ENCODE measurements around the gene FEZ2. TPM values are rescaled to one million over a fixed set of nuclear protein-coding genes. Genes with fewer than 3 reads are reported as not detected.

FEZ2 gene
- total RNA-seq, 2 donors from 2014 or later, result 12.7 to 19.1 TPM

DNA sequence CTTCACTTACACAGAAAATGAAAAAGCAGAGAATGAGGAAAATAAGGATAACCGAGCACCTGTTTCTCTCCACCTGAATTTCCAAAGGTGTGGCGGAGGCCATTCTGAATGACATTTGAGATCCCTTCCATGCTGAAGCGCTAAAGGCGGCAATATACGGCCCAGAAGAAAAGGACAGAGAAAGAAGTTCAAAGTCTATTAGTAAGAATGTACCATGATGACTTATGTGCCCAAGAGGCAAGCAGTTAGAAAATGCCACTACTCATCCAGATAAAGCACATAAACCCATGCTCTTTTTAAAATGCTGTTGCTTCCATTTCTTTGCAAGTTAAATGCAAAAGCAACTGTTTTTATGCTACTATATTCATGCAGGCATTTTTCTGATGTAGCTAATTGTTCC is 37.2 kb downstream of the FEZ2 start:
- DNase-seq (no peak), ATAC-seq (no peak)
- intact Hi-C loops (cut with DNase I), result no loop called here
- Histone ChIP-seq H3K27me3 (no peaks in the 10 kb centered on the region), H3K4me3 (no peak overlapping the region), H3K27ac (no peak overlapping the region), H3K36me3 (replicated peaks in 1 of 2; ENCODE audit: insufficient read depth in 1 of 2, low read depth in 2 of 2) (no peaks in the 10 kb centered on the region), H3K4me1 (peaks cover 9% of the 10 kb centered on the region), H3K9me3 (no peaks in the 10 kb centered on the region)
- TF ChIP-seq CTCF (IDR thresholded peaks at IDR 0.05), result no peak
- TF ChIP-seq POLR2A (IDR thresholded peaks at IDR 0.05), result no peak
- 93 to 96% methylated on average over 5 of the region's 5 CpGs for WGBS, 2 donors

DNA sequence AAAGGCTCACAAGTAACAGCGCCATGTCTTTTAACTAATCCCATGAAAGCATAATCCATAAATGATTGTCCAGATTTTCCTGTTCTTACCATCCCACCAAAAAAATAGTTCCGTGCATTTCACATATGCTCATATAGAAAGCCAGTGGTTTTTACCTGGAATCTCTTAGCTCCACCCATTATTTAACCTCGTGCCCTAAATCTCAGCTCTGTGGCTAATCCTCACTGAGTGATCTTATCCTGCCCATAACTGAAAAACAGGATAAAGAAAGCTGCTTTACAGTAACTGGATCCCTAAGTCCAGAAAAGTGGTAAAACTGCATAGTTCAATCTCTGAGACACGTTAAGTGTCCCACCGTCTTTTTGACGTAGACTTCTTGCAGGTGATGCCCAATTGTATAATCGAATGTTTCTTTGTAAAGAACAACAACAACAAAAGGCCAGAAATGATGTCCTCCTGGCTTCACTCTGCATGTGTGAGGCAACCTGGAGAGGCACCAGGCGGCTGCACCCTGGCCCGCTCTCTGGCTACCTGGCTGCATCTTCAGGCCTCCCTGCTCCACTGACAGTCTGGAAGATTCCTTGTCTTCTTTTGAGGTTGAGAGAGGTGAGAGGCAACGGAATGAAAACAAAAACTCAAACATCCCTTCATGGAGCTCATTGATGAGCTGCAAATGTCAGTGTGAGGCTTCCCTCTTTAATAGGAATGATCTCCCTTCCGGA is 38.6 kb downstream of the FEZ2 start:
- H3K4me1 ChIP-seq, result peaks cover 9% of the 10 kb centered on the region
- H3K36me3 ChIP-seq (replicated peaks in 1 of 2; ENCODE audit: insufficient read depth in 1 of 2, low read depth in 2 of 2), result peaks cover 0 to 2% of the 10 kb centered on the region in 2 donors
- no peak for ATAC-seq
- no peaks in the 10 kb centered on the region for H3K9me3 ChIP-seq
- DNase-seq, result no peak
- no peak for TF ChIP-seq CTCF (IDR thresholded peaks at IDR 0.05)
- no peak for TF ChIP-seq POLR2A (IDR thresholded peaks at IDR 0.05)
- no peaks in the 10 kb centered on the region for H3K27me3 ChIP-seq
- intact Hi-C loops (cut with DNase I), result no loop called here
- no peak overlapping the region for H3K4me3 ChIP-seq
- WGBS, 2 donors, result 90% methylated on average over 11 of the region's 11 CpGs
- H3K27ac ChIP-seq, result no peak overlapping the region

DNA sequence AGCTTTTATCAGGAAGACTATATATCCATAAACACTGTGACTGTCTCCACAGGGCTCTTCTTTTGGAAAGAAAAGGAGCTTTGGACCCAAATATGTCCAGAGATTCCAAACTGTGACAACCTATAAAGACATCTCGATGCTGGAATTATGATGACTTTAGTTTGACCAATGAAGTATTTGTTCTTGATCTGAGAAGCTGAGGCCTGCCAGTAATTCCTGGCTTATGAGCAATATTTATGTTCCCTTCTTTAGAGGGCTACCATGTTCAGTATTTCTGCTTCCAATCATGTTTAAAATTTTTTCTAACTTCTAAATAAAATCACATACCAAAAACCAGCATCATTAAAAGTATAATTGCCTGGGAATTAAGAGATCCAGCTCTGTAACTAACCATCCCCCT is 41.1 kb downstream of the FEZ2 start:
- DNase-seq (no peak), ATAC-seq (no peak)
- H3K4me3 ChIP-seq, result no peak overlapping the region
- no peaks in the 10 kb centered on the region for H3K9me3 ChIP-seq
- peaks cover 0 to 4% of the 10 kb centered on the region in 2 donors for H3K36me3 ChIP-seq (replicated peaks in 1 of 2; ENCODE audit: insufficient read depth in 1 of 2, low read depth in 2 of 2)
- no peaks in the 10 kb centered on the region for H3K4me1 ChIP-seq
- TF ChIP-seq CTCF (IDR thresholded peaks at IDR 0.05), result no peak
- no peak for TF ChIP-seq POLR2A (IDR thresholded peaks at IDR 0.05)
- H3K27ac ChIP-seq, result no peak overlapping the region
- intact Hi-C loops (cut with DNase I), result no loop called here
- H3K27me3 ChIP-seq, result no peaks in the 10 kb centered on the region
- WGBS, 2 donors, result 88% methylated on average over 1 of the region's 1 CpG

GRCh38 chr2:36555789-36556188 is 42.2 kb downstream of the FEZ2 start:
- no peak for ATAC-seq
- DNase-seq, result no peak
- no peak overlapping the region for H3K4me3 ChIP-seq
- TF ChIP-seq POLR2A (IDR thresholded peaks at IDR 0.05) (no peak), CTCF (IDR thresholded peaks at IDR 0.05) (no peak)
- H3K27me3 ChIP-seq, result no peaks in the 10 kb centered on the region
- intact Hi-C loops (cut with DNase I), result no loop called here
- H3K27ac ChIP-seq, result no peak overlapping the region
- WGBS, 2 donors, result 94 to 96% methylated on average over 3 of the region's 3 CpGs
- no peaks in the 10 kb centered on the region for H3K9me3 ChIP-seq
- no peaks in the 10 kb centered on the region for H3K4me1 ChIP-seq
- H3K36me3 ChIP-seq (replicated peaks in 1 of 2; ENCODE audit: insufficient read depth in 1 of 2, low read depth in 2 of 2), result peaks cover 0 to 8% of the 10 kb centered on the region in 2 donors

DNA sequence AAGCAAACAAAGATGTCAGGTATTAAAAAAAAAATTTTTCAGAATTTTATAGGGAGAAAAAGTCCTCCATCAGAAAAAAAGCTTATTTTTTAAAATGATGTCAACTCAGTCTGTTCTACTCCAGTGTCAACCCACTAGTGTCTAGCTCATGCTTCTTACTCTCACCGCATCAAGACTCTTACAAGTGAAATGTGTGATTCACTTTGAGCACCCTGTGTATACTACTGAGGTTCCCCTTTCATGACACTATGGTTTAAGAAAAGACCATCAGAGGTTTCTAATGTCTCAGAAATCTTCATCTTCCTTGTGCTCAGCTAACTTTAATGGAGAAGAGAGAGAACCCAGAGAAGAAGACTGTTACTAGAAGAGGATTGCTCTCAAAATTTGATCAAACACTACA is 43.4 kb downstream of the FEZ2 start:
- WGBS, 2 donors, result 92 to 94% methylated on average over 1 of the region's 1 CpG

More for the DNA sequence above, 43.4 kb downstream of the FEZ2 start:
- Histone ChIP-seq H3K4me3 (no peak overlapping the region), H3K27me3 (no peaks in the 10 kb centered on the region), H3K36me3 (replicated peaks in 1 of 2; ENCODE audit: insufficient read depth in 1 of 2, low read depth in 2 of 2) (peaks cover 0 to 8% of the 10 kb centered on the region in 2 donors), H3K27ac (no peak overlapping the region), H3K4me1 (no peaks in the 10 kb centered on the region), H3K9me3 (no peaks in the 10 kb centered on the region)
- no peak for DNase-seq
- intact Hi-C loops (cut with DNase I), result no loop called here
- TF ChIP-seq POLR2A (IDR thresholded peaks at IDR 0.05), result no peak
- TF ChIP-seq CTCF (IDR thresholded peaks at IDR 0.05), result no peak
- ATAC-seq, result no peak
